ENCODE data around the gene MARCOL. TPM values are rescaled to one million over a fixed set of nuclear protein-coding genes. Genes with fewer than 3 reads are reported as not detected.

Gene MARCOL
- total RNA-seq, 1 experiment from 2014 or later, result not detected

DNA sequence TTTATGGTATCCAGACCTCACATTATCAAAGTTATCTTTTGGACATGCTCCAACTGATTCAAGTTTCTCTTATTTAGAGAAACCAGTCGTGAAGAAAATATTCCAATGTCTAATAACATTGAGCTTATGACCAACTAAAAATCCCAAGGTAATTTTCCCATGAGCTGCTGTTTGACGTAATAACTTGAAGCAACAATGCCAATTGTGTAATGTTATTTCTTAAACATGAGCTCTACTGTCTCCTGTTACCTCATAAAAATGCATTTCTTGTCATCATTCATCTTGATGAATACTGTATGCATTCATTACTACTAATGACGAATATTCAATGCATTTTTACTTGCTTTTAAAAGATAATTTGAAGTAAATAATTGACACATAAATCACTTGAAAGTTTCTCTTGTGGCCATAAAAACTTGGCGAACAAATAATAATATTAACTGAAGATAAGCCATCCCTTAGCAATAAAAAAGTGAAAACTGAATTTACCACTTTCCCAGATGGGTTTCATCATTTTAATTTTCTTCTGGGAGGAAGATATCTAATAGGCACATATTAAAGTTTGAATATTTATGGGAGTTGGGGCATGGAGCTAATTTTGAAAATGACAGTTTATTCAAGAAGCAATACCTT, 424 bp upstream of the MARCOL start (continued):
- TF ChIP-seq AFF4 (CRISPR knock-in tag; IDR thresholded peaks at IDR 0.05; ENCODE audit: borderline replicate concordance) (no peak), ZNF423 (CRISPR knock-in tag; IDR thresholded peaks at IDR 0.05) (no peak), ZNF416 (CRISPR knock-in tag; IDR thresholded peaks at IDR 0.05) (no peak), ATF2 (CRISPR knock-in tag; IDR thresholded peaks at IDR 0.05; ENCODE audit: borderline replicate concordance, low read depth) (no peak), SOX15 (CRISPR knock-in tag; IDR thresholded peaks at IDR 0.05) (no peak), NFE2L1 (CRISPR knock-in tag; IDR thresholded peaks at IDR 0.05) (no peak)

- Mint-ChIP-seq H3K4me1 (no peaks in the 10 kb centered on the region), H3K4me3 (no peak overlapping the region), H3K27ac (no peak overlapping the region), H3K36me3 (no peaks in the 10 kb centered on the region), H3K9me3 (peaks cover 13% of the 10 kb centered on the region), H3K27me3 (ENCODE audit: low read depth) (peaks cover 17% of the 10 kb centered on the region)
- POLR2A ChIA-PET, result no interaction called here
- no peak for ATAC-seq
- TF ChIP-seq NFE2L1 (CRISPR knock-in tag; IDR thresholded peaks at IDR 0.05) (no peak), FOXK1 (CRISPR knock-in tag; IDR thresholded peaks at IDR 0.05) (no peak), ATF1 (CRISPR knock-in tag; IDR thresholded peaks at IDR 0.05) (no peak), FOXP4 (CRISPR knock-in tag; IDR thresholded peaks at IDR 0.05) (no peak), RELA (CRISPR knock-in tag; IDR thresholded peaks at IDR 0.05; ENCODE audit: borderline replicate concordance) (no peak), ZBTB21 (CRISPR knock-in tag; IDR thresholded peaks at IDR 0.05; ENCODE audit: borderline replicate concordance) (no peak), AFF4 (CRISPR knock-in tag; IDR thresholded peaks at IDR 0.05; ENCODE audit: borderline replicate concordance) (no peak), ZNF423 (CRISPR knock-in tag; IDR thresholded peaks at IDR 0.05) (no peak), HMGXB4 (CRISPR knock-in tag; IDR thresholded peaks at IDR 0.05) (no peak)
- TF ChIP-seq, protein P1, sequence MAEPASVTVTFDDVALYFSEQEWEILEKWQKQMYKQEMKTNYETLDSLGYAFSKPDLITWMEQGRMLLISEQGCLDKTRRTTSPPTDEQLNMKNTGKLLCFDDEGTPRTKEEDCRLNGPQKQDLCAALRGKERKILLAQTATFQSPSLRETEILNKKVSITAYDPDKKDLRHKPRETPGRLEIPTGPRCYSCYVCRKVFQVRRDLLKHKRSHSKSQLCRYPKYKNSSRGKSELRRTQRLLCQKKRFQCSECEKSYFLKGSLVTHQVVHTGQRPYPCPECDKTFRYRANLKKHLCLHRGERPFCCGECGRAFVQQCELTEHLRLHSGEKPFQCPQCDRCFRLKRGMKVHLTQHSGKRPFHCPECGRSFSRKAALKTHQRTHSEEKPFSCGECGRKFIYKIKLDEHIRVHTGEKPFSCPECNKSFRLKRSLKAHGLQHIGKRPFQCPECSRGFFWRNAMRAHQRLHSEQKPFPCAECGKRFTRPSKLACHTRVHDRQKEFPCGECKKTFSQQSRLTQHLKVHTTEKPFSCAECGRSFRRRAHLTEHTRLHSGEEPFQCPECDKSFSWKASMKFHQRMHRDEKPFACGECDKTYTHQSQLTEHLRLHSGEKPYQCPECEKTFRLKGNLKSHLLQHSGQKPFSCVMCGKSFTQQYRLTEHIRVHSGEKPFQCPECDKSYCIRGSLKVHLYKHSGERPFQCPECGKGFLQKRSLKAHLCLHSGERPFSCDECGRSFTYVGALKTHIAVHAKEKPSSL (CRISPR knock-in tag; conservative IDR thresholded peaks at IDR 0.05), result no peak
- TF ChIP-seq, protein P2, sequence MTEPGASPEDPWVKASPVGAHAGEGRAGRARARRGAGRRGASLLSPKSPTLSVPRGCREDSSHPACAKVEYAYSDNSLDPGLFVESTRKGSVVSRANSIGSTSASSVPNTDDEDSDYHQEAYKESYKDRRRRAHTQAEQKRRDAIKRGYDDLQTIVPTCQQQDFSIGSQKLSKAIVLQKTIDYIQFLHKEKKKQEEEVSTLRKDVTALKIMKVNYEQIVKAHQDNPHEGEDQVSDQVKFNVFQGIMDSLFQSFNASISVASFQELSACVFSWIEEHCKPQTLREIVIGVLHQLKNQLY (CRISPR knock-in tag; IDR thresholded peaks at IDR 0.05), result no peak
- CTCF ChIA-PET, result no interaction called here
- no peak for DNase-seq (ENCODE audit: low spot score)
Observed at GRCh38 chr5:148248894-148249293, 10.6 kb downstream of the MARCOL start.

All from WTC11 (cell line).